ENCODE results near the gene ATP1A2.

ATP1A2 gene

GRCh38 chr1:160115545-160116282 lies at the start of gene ATP1A2:
Gene ATP1A2, plus strand, starts transcription at chr1:160115759. Its CDS starts 103 bp downstream, at chr1:160115862.
- DNase-seq, result no peak

DNA sequence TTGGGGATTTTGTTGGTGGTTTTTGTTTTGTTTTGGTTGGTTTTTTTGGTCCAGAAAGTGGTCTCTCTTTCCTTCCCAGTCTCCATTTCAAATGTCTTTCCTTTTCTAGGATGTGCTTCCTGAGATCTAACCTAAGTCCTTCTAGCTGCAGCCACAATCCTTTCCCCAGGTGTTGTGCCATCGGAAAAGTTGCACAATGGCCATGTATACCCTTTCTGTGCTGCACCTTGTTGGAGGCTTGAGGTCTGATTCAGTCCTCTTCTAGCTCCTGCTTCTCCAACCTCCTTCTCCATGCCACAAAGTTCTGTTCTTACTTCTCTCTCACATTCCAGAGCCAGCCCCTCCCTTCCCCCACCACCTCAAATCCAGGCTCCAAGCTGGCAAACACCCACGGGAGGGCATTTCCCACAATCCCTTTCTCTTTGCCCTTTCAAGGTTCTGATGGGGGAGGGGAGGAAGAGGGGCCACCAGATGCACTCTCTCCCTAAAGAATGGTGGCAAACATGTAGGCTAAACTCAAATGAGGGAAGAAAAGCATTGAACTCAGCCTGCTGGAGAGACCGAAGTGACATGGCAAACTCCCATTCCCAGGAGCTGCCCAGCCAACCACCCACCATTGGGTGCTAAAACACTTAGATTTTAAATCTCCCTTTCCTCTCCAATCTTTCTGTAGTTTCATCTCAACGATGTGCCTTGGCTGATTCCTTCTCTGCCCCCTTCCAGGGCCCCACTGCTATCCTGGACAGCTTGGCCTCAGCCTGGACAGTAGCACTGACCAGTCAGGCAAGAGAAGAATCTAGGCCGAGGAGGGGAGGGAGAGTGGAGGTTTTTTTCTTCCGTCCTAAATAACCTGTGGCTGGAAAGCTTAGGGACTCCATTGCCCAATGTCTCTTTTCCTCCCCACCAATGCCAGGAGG lies 48.5 kb upstream of the ATP1A2 start:
- DNase-seq, result no peak

- DNase-seq, result no peak
Measured at GRCh38 chr1:160068225-160068624, 47.3 kb upstream of the ATP1A2 start.

- no peak for DNase-seq
Measured at GRCh38 chr1:160069460-160070231, 45.9 kb upstream of the ATP1A2 start, which contains the start of gene KCNJ10. Gene KCNJ10, minus strand, starts transcription at chr1:160070160. Its CDS starts 27,628 bp downstream, at chr1:160042532.

- DNase-seq, result no peak
Measured at GRCh38 chr1:160070243-160071163, 45.1 kb upstream of the ATP1A2 start.

DNA sequence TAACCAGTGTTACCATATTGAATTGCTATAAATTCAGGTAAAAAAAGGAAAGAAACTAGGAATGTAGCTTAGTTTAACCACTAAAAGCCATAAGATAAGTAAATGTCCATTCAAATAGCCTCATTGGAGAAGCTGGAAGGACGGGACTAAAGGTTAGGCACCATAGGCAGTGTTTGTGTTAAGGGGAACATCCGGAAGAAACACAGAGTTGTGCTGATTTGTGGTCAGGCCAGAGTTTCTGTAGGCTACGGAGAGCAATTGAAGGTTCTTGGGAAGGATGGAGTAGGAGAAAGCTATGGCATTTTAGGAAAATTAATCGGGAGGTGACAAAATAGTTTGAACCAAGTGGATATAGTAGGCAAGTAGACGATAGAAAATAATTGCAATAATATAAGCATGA lies 44.3 kb upstream of the ATP1A2 start:
- DNase-seq, result no peak

GRCh38 chr1:160074865-160075264 lies 40.7 kb upstream of the ATP1A2 start:
- no peak for DNase-seq

- DNase-seq, result no peak
Measured at GRCh38 chr1:160075836-160076235, 39.7 kb upstream of the ATP1A2 start.

DNA sequence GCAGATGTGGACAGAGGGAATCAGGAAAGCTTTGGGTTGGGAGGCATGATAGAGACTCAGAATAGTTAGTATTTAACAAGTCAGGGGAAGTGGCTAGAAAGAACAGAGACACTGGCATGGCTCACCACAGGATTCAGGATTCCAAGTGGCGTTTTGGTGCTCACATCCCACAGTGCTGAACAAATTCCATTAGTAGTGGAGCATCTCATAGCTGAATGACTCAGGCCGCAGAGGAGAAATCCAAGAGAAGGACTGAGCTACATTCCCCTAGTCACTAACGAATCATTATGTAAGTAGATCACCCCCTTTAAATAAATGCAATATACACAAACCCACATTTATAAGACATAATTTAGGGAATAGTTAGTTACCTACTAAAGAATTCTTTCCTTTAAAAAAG lies 39.3 kb upstream of the ATP1A2 start:
- DNase-seq, result no peak

DNA sequence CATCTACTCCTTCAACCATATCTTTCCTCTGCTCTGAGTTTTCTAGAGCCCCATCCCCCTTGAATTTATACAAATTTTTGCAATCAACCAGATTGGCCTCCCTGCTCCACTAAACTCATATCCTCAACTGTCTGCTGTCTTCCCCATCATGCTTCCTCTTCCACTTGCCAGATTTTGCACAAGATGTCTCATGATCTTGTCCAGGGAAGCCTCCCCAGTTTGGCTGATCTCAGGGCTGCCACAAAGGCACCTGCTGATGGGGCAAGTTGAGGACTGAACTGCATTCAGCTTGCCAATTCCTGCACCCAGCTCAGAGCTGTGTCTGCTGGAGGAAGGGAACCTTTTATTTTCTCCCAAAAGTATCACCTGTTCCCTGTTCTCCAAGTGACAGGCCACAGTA lies 38.1 kb upstream of the ATP1A2 start:
- no peak for DNase-seq

DNA sequence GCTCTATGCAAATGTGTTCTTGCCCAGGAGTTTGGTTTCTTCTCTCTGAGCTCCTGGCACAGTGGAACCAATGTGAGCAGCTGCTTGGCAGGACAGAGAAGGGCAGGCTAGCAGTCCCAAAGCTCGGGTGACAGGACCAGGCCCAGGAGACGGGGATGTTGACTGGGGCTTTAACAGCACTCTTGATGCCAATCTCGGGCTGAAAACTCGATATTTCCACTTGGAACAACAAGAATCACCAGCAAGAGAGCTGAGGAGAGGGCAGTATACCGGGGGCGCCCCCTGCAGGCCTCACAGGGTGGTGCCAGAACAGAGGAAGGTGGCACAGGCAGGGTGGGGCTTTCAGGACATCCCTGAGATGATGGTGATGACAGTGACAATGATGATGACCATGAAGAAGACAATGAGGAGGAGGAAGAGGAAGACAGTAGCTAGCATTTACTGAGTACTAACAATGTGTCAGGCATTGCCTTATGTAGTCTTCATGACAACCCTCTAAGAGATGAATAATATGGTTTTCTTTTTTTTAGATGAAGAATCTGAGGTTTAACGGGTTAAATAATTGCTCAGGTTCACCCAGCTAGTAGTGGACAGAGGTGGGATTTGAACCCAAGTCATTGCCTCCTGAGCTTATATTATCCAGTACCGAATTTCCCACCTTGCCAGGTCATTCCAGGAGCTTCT lies 36.9 kb upstream of the ATP1A2 start:
- DNase-seq, result no peak

DNA sequence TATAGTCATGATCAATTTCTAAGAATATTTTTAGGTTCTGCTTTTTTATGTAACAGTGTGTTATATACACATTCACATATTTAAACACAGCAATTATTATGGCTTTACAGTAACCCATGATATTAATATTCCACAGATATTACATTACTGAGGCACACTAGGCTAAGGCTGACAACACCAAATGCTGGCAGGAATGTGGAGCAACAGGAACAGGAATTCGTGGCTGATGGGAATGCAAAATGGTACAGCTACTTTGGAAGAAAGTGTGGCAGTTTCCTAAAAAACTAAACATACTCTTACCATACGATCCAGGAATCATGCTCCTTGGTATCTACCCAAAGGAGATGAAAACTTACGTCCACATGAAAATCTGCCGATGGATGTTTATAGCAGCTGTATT lies 36.1 kb upstream of the ATP1A2 start:
- DNase-seq, result no peak

GRCh38 chr1:160080381-160081100 lies 35.0 kb upstream of the ATP1A2 start:
- DNase-seq, result no peak

DNA sequence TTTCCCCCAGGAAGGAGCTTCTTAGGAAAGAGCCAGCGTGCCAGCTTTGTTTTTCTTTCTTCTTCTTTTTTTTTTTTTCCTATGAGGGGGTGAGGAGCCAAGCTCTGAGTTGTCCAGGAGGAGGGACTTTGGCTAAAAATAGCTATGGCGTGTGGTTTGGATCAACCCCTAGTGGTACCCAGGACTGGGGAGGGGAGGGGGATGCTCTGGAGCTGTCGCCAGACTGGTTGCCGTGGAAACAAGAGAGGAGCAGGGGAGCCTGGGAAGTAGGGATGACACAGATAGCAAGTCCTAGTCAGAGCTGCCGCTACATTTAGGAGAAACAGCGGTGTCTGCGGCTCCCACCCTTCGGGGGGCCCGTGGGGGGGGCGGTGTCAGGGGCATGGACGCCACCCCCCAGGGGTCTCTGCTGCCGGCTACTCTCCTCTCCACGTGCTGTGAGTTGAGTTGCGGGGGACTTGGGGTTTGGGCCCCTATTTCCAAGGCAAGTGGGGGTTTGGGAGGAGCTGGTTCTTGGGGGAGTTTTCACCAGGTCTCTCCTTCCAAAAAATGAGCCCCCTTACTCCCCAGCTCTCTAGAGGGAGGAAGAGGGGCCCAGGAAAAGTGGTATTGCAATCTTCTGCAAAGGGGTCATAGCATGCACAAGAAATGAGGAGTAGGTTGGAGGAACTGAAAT lies 34.2 kb upstream of the ATP1A2 start, which contains the start of gene KCNJ9:
Gene KCNJ9, plus strand, starts transcription at position 278 of the 676 bp plus-strand sequence. CDS start 2,493 bp downstream, outside the sequence.
- DNase-seq, result no peak

GRCh38 chr1:160082487-160082886 lies 33.1 kb upstream of the ATP1A2 start:
- DNase-seq, result no peak

GRCh38 chr1:160082926-160083325 lies 32.6 kb upstream of the ATP1A2 start:
- DNase-seq, result no peak

DNA sequence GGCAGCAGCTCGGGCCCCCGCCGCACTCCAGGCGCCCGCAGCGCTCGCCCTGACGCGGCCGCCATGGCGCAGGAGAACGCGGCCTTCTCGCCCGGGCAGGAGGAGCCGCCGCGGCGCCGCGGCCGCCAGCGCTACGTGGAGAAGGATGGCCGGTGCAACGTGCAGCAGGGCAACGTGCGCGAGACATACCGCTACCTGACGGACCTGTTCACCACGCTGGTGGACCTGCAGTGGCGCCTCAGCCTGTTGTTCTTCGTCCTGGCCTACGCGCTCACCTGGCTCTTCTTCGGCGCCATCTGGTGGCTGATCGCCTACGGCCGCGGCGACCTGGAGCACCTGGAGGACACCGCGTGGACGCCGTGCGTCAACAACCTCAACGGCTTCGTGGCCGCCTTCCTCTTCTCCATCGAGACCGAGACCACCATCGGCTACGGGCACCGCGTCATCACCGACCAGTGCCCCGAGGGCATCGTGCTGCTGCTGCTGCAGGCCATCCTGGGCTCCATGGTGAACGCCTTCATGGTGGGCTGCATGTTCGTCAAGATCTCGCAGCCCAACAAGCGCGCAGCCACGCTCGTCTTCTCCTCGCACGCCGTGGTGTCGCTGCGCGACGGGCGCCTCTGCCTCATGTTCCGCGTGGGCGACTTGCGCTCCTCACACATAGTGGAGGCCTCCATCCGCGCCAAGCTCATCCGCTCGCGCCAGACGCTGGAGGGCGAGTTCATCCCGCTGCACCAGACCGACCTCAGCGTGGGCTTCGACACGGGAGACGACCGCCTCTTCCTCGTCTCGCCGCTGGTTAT lies 31.4 kb upstream of the ATP1A2 start:
- DNase-seq, result peak in 1 of 2 experiments; percentile 6

GRCh38 chr1:160084771-160085321 lies 30.7 kb upstream of the ATP1A2 start:
- DNase-seq, result no peak

Data from SW 1271 (cell line).